ENCODE measurements around the gene AHCYL1. TPM values are rescaled to one million over a fixed set of nuclear protein-coding genes. Genes with fewer than 3 reads are reported as not detected.

AHCYL1 gene
- total and polyA plus RNA-seq, 2 of the 8 experiments (the other 6 are each of a cell fraction or from before 2014, with no cell fraction given), result 64.5 to 95.9 TPM

DNA sequence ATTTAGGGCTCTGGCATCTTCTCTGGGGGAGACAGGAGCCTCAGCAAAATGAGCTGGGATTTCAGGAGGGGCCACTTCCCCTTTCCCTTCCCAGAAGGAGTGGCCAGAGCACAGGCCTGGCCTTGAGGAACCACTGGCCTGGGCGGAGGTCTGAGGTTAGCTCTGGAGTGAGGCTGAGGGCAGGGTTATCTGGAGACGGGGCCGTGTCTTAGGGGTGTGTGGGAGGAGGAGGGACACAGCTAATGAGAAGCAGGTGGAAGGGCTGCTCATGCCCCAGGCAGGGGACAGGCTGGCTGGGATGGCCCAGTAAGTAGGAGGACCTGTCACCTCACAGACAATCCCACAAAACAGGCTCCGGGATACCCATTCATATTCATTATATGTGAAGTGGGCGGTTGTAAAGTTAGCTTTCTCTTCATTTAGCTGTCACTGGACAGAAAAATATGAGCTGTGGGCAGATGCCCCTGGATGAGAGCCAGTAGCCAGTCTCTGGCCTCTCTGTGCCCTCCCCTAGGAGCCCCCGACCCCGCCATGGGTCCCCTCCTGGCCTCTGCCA lies 73.5 kb downstream of the AHCYL1 start:
- 87% methylated on average over 7 of the region's 7 CpGs; no CpG with 5 or more reads in 1 of the 2 experiments for WGBS, 2 experiments (ENCODE audit: extremely low coverage in 1 of 2, insufficient coverage in 1 of 2, insufficient read length in 1 of 2, insufficient replicate concordance in 2 of 2, low coverage in 1 of 2, low lambda C conversion rate in 2 of 2, missing lambda C conversion rate in 1 of 2)
- H2BK5ac ChIP-seq (ENCODE audit: low read depth, low read length), result no peak overlapping the region
- no peaks in the 10 kb centered on the region for H3K9me3 ChIP-seq (ENCODE audit: insufficient read depth in 2 of 2, low read depth in 1 of 2, low read length in 1 of 2)
- no peak overlapping the region for H4K91ac ChIP-seq (replicated peaks; ENCODE audit: insufficient read length, low read length)
- H3K4me3 ChIP-seq (ENCODE audit: extremely low read depth in 1 of 4, insufficient read depth in 2 of 4, low read depth in 3 of 4, low read length in 4 of 4), result no peak overlapping the region
- H3K79me1 ChIP-seq (ENCODE audit: low read depth, low read length), result no peaks in the 10 kb centered on the region; the same call in 1 of the 2 replicates
- no peak overlapping the region for H3K18ac ChIP-seq (ENCODE audit: extremely low read depth, low read length)
- no peak overlapping the region for H2AFZ ChIP-seq (ENCODE audit: low read length)
- H3K36me3 ChIP-seq (ENCODE audit: control insufficient read depth in 2 of 4, insufficient read depth in 4 of 4, low read length in 3 of 4), result peaks cover 18 to 39% (median 29%) of the 10 kb centered on the region in 4 experiments
- no peak overlapping the region for H2BK120ac ChIP-seq (replicated peaks; ENCODE audit: low read depth, low read length)
- no peak for FAIRE-seq
- ChIA-PET CTCF (ENCODE audit: partially characterized antibody) (interaction anchor here (0.6 to 40.7 kb wide), 9 partner anchors 17 to 646 kb away, joined by 3 to 1450 read pairs (median 5); partner anchors contain the start of genes ALX3, STRIP1 and UBL4B), POLR2A (ENCODE audit: partially characterized antibody) (interaction anchor here (1.0 to 1.3 kb wide), 4 partner anchors 9 to 56 kb away, joined by 3 to 5 read pairs (median 3); partner anchors contain the start of gene STRIP1)
- no peak overlapping the region for H2BK15ac ChIP-seq (ENCODE audit: low read length)
- no peak overlapping the region for H3K23ac ChIP-seq (ENCODE audit: insufficient read length)
- no peak for DNase-seq (ENCODE audit: low read depth in 1 of 2, low spot score in 2 of 2)
- H3K79me2 ChIP-seq (ENCODE audit: control insufficient read depth in 1 of 2, insufficient read depth in 2 of 2, low read length in 2 of 2), result no peaks in the 10 kb centered on the region
- no peak overlapping the region for H4K8ac ChIP-seq (ENCODE audit: extremely low read depth, insufficient read depth, low read length)
- H2BK20ac ChIP-seq (ENCODE audit: low read length), result no peak overlapping the region
- H3K14ac ChIP-seq (ENCODE audit: insufficient read length), result no peak overlapping the region
- no peaks in the 10 kb centered on the region for H3K4me1 ChIP-seq (replicated peaks in 1 of 4; ENCODE audit: control insufficient read depth in 3 of 4, insufficient read depth in 4 of 4, low read length in 3 of 4)
- no peak overlapping the region for H3K27ac ChIP-seq (ENCODE audit: low read depth, low read length)
- H2AK5ac ChIP-seq (ENCODE audit: low read depth, low read length), result no peak overlapping the region
- no peaks in the 10 kb centered on the region for H3K27me3 ChIP-seq (replicated peaks in 1 of 4; ENCODE audit: control insufficient read depth in 3 of 4, extremely low read depth in 1 of 4, insufficient read depth in 3 of 4, low read length in 3 of 4)
- no peak overlapping the region for H3K9ac ChIP-seq (replicated peaks in 1 of 4; ENCODE audit: extremely low read depth in 1 of 4, low read depth in 3 of 4, low read length in 3 of 4)
- H3K56ac ChIP-seq (replicated peaks; ENCODE audit: insufficient read length, low read depth, low read length), result no peak overlapping the region
- no peak overlapping the region for H2BK12ac ChIP-seq (ENCODE audit: low read depth, low read length)
- H3K23me2 ChIP-seq (ENCODE audit: low read depth, low read length), result no peaks in the 10 kb centered on the region
- H4K5ac ChIP-seq (ENCODE audit: insufficient read length, low read depth, low read length), result no peak overlapping the region
- no peak overlapping the region for H3K4me2 ChIP-seq (ENCODE audit: insufficient read depth in 1 of 2, low read depth in 2 of 2, low read length in 2 of 2)
- H3K4ac ChIP-seq (replicated peaks; ENCODE audit: insufficient read length, low read depth, low read length), result no peak overlapping the region
- H4K20me1 ChIP-seq (replicated peaks in 1 of 2; ENCODE audit: control insufficient read depth in 1 of 2, insufficient read depth in 2 of 2, low read length in 2 of 2), result peaks cover 6 to 20% of the 10 kb centered on the region in 2 experiments
- TF ChIP-seq MAFK (IDR thresholded peaks at IDR 0.05; ENCODE audit: low read depth, low read length) (no peak), SP2 (IDR thresholded peaks at IDR 0.05; ENCODE audit: low read length) (no peak), EGR1 (IDR thresholded peaks at IDR 0.05; ENCODE audit: borderline replicate concordance, low read depth, low read length) (no peak), HDAC6 (IDR thresholded peaks at IDR 0.05; ENCODE audit: low read depth, low read length) (no peak), SIX5 (IDR thresholded peaks at IDR 0.05; ENCODE audit: low read depth, low read length) (no peak), TAF7 (optimal IDR thresholded peaks at IDR 0.05; ENCODE audit: borderline replicate concordance, low read depth, low read length) (no peak), CHD1 (IDR thresholded peaks at IDR 0.05; ENCODE audit: low read depth, low read length) (no peak), FOSL1 (IDR thresholded peaks at IDR 0.05; ENCODE audit: insufficient read depth, low read depth, low read length) (no peak)

Data from H1 (cell line).